Measurements from ENCODE around the gene CNTNAP3B.
"Not testable (repeated sequence)": the region's sequence is repeated elsewhere in the genome, so short reads cannot be mapped to it uniquely, and the experiment has no call there.

The CNTNAP3B gene

GRCh38 chr9:41941738-41942137 lies 187.5 kb downstream of the CNTNAP3B start:
- H3K27ac ChIP-seq (ENCODE audit: low read length); H3K9me3 ChIP-seq (ENCODE audit: insufficient read depth, low read depth, low read length); H3K9ac ChIP-seq (ENCODE audit: low read depth, low read length); H3K4me3 ChIP-seq (ENCODE audit: low read length); H3K36me3 ChIP-seq (ENCODE audit: insufficient read depth, low read depth, low read length); H3K4me1 ChIP-seq (ENCODE audit: insufficient read depth, low read length); H3K27me3 ChIP-seq (ENCODE audit: insufficient read depth, low read length): not testable (repeated sequence)

- H3K4me1 ChIP-seq (ENCODE audit: insufficient read depth, low read length); H3K9me3 ChIP-seq (ENCODE audit: insufficient read depth, low read depth, low read length); H3K27ac ChIP-seq (ENCODE audit: low read length); H3K9ac ChIP-seq (ENCODE audit: low read depth, low read length); H3K4me3 ChIP-seq (ENCODE audit: low read length); H3K36me3 ChIP-seq (ENCODE audit: insufficient read depth, low read depth, low read length); H3K27me3 ChIP-seq (ENCODE audit: insufficient read depth, low read length): not testable (repeated sequence)
These were observed 191.1 kb downstream of the CNTNAP3B start for GRCh38 chr9:41938143-41938542.

- not testable (repeated sequence) for H3K27ac ChIP-seq (ENCODE audit: low read length); H3K9me3 ChIP-seq (ENCODE audit: insufficient read depth, low read depth, low read length); H3K4me3 ChIP-seq (ENCODE audit: low read length); H3K27me3 ChIP-seq (ENCODE audit: insufficient read depth, low read length); H3K4me1 ChIP-seq (ENCODE audit: insufficient read depth, low read length); H3K36me3 ChIP-seq (ENCODE audit: insufficient read depth, low read depth, low read length); H3K9ac ChIP-seq (ENCODE audit: low read depth, low read length)
These were observed 193.5 kb downstream of the CNTNAP3B start for GRCh38 chr9:41935727-41936126.

- H3K36me3 ChIP-seq (ENCODE audit: insufficient read depth, low read depth, low read length); H3K27me3 ChIP-seq (ENCODE audit: insufficient read depth, low read length); H3K4me3 ChIP-seq (ENCODE audit: low read length); H3K9ac ChIP-seq (ENCODE audit: low read depth, low read length); H3K4me1 ChIP-seq (ENCODE audit: insufficient read depth, low read length); H3K9me3 ChIP-seq (ENCODE audit: insufficient read depth, low read depth, low read length); H3K27ac ChIP-seq (ENCODE audit: low read length): not testable (repeated sequence)
These were observed 200.1 kb downstream of the CNTNAP3B start for GRCh38 chr9:41929172-41929571.

- not testable (repeated sequence) for H3K9ac ChIP-seq (ENCODE audit: low read depth, low read length); H3K36me3 ChIP-seq (ENCODE audit: insufficient read depth, low read depth, low read length); H3K9me3 ChIP-seq (ENCODE audit: insufficient read depth, low read depth, low read length); H3K4me3 ChIP-seq (ENCODE audit: low read length); H3K27ac ChIP-seq (ENCODE audit: low read length); H3K4me1 ChIP-seq (ENCODE audit: insufficient read depth, low read length); H3K27me3 ChIP-seq (ENCODE audit: insufficient read depth, low read length)
These were observed 211.9 kb downstream of the CNTNAP3B start for GRCh38 chr9:41917374-41917773.

GRCh38 chr9:41905488-41905887 lies 223.7 kb downstream of the CNTNAP3B start:
- H3K27me3 ChIP-seq (ENCODE audit: insufficient read depth, low read length); H3K4me3 ChIP-seq (ENCODE audit: low read length): not testable (repeated sequence)

GRCh38 chr9:41902762-41903161 lies 226.5 kb downstream of the CNTNAP3B start:
- H3K4me1 ChIP-seq (ENCODE audit: insufficient read depth, low read length); H3K27ac ChIP-seq (ENCODE audit: low read length); H3K9me3 ChIP-seq (ENCODE audit: insufficient read depth, low read depth, low read length); H3K36me3 ChIP-seq (ENCODE audit: insufficient read depth, low read depth, low read length); H3K4me3 ChIP-seq (ENCODE audit: low read length); H3K9ac ChIP-seq (ENCODE audit: low read depth, low read length); H3K27me3 ChIP-seq (ENCODE audit: insufficient read depth, low read length): not testable (repeated sequence)

More at GRCh38 chr9:41905488-41905887, 223.7 kb downstream of the CNTNAP3B start:
- H3K36me3 ChIP-seq (ENCODE audit: insufficient read depth, low read depth, low read length); H3K9ac ChIP-seq (ENCODE audit: low read depth, low read length); H3K4me1 ChIP-seq (ENCODE audit: insufficient read depth, low read length); H3K27ac ChIP-seq (ENCODE audit: low read length); H3K9me3 ChIP-seq (ENCODE audit: insufficient read depth, low read depth, low read length): not testable (repeated sequence)

- H3K36me3 ChIP-seq (ENCODE audit: insufficient read depth, low read depth, low read length); H3K9ac ChIP-seq (ENCODE audit: low read depth, low read length); H3K4me3 ChIP-seq (ENCODE audit: low read length); H3K27me3 ChIP-seq (ENCODE audit: insufficient read depth, low read length); H3K4me1 ChIP-seq (ENCODE audit: insufficient read depth, low read length); H3K9me3 ChIP-seq (ENCODE audit: insufficient read depth, low read depth, low read length); H3K27ac ChIP-seq (ENCODE audit: low read length): not testable (repeated sequence)
These were observed 230.4 kb downstream of the CNTNAP3B start for GRCh38 chr9:41898720-41899343.

- H3K9me3 ChIP-seq (ENCODE audit: insufficient read depth, low read depth, low read length); H3K27ac ChIP-seq (ENCODE audit: low read length); H3K36me3 ChIP-seq (ENCODE audit: insufficient read depth, low read depth, low read length); H3K4me1 ChIP-seq (ENCODE audit: insufficient read depth, low read length); H3K4me3 ChIP-seq (ENCODE audit: low read length); H3K27me3 ChIP-seq (ENCODE audit: insufficient read depth, low read length); H3K9ac ChIP-seq (ENCODE audit: low read depth, low read length): not testable (repeated sequence)
These were observed 254.7 kb downstream of the CNTNAP3B start for GRCh38 chr9:41874557-41874956.

GRCh38 chr9:41855422-41855821 lies 273.8 kb downstream of the CNTNAP3B start:
- not testable (repeated sequence) for H3K36me3 ChIP-seq (ENCODE audit: insufficient read depth, low read depth, low read length); H3K9ac ChIP-seq (ENCODE audit: low read depth, low read length); H3K4me3 ChIP-seq (ENCODE audit: low read length); H3K27ac ChIP-seq (ENCODE audit: low read length); H3K27me3 ChIP-seq (ENCODE audit: insufficient read depth, low read length); H3K9me3 ChIP-seq (ENCODE audit: insufficient read depth, low read depth, low read length); H3K4me1 ChIP-seq (ENCODE audit: insufficient read depth, low read length)

- H3K36me3 ChIP-seq (ENCODE audit: insufficient read depth, low read depth, low read length); H3K4me3 ChIP-seq (ENCODE audit: low read length); H3K27me3 ChIP-seq (ENCODE audit: insufficient read depth, low read length); H3K27ac ChIP-seq (ENCODE audit: low read length); H3K9ac ChIP-seq (ENCODE audit: low read depth, low read length); H3K9me3 ChIP-seq (ENCODE audit: insufficient read depth, low read depth, low read length); H3K4me1 ChIP-seq (ENCODE audit: insufficient read depth, low read length): not testable (repeated sequence)
These were observed 277.1 kb downstream of the CNTNAP3B start for GRCh38 chr9:41851848-41852740.

GRCh38 chr9:41847829-41848228 lies 281.4 kb downstream of the CNTNAP3B start:
- not testable (repeated sequence) for H3K4me1 ChIP-seq (ENCODE audit: insufficient read depth, low read length); H3K27me3 ChIP-seq (ENCODE audit: insufficient read depth, low read length); H3K9me3 ChIP-seq (ENCODE audit: insufficient read depth, low read depth, low read length); H3K36me3 ChIP-seq (ENCODE audit: insufficient read depth, low read depth, low read length); H3K27ac ChIP-seq (ENCODE audit: low read length); H3K9ac ChIP-seq (ENCODE audit: low read depth, low read length); H3K4me3 ChIP-seq (ENCODE audit: low read length)

Measured in iPS-20b (cell line).